Superior temporal gyrus (tissue), 1 donor: ENCODE data around the gene MDM2.

Experiments used
- DNase-seq: peaks from one replicate; pipeline ENCODE4 v3.0.0-alpha.2; 2016; ENCODE audit errors: extremely low spot score

MDM2 gene

DNA sequence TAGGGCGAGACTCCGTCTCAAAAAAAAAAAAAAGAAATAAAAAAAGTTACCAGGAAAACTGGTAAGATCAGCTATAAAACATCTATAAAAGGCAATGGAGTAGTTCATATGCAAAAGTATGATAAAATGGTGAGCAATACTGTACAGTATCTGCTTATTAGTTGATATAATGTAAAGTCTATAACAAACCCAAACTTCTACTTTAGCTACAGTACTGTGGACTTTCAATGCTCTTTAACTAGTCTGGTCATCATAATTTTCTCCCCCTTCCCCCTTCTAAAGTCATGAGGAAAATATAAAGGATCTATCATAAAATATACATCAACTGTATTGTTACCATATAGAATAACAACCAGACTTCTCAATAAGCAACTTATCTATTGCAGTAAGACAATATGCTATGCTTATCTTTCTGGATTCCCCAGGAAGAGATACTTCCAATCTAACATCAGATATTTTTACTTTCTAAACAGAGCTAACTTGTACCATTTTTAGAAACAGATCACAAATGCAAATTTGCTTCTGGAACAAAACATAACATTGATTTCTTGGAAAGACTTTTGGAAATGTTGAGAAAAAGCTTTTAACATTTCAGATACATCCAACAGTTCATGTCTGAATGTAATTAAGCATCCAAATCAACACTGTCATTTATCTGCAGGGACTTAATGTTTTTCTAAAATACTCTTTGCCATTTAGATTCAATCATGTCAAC is 43.8 kb downstream of the MDM2 start:
- peak; percentile 50 for DNase-seq

DNA sequence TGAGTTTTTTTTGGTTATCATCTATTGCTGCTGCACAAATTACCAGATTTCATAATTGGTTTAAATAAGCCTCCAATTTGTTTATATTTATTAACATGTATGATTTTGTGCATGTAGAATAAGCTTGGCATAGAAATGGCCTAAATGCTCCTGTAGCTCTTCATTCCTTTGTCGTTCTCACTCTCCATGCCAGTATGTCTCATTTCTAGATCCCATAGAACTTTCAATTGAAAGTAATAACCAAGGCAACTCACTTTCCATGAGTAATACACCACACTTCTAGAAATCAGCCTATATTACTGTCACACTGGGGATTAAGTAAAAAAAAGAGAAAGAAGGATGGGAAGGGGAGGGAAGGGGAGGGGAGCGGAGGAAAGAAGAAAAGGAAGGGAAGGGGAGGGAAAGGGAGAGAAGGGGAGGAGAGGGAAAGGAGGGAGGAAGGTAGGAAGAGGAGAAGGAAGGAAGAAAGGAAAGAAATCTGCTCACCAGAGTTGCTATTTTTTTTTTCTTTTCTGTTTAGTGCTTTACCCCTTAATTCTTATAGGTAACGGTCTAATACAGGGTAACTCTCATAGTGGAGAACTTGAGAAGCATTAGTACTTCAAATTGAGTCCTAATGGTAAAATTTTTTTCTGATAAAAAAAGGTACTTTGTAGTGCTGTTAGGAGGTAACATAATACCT is 45.6 kb downstream of the MDM2 start:
- no peak for DNase-seq

DNA sequence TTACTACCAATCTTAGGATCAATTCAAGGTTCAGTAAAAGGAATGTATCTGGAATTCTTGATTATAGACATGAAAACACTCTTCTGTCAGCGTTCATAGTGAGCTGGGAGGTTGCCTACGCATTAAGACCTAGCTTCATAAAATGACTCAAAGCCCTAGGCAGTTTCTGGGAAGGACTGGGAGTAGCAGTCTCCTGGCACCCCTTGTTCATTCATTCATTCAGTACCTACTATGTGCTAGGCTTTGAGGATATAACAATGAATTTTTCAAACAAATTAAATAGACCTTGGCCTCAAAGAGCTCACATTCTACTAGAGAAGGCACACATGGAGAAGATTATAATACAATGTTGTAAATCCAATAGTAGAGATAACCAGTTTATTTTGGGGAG is 46.1 kb downstream of the MDM2 start:
- DNase-seq, result no peak

DNA sequence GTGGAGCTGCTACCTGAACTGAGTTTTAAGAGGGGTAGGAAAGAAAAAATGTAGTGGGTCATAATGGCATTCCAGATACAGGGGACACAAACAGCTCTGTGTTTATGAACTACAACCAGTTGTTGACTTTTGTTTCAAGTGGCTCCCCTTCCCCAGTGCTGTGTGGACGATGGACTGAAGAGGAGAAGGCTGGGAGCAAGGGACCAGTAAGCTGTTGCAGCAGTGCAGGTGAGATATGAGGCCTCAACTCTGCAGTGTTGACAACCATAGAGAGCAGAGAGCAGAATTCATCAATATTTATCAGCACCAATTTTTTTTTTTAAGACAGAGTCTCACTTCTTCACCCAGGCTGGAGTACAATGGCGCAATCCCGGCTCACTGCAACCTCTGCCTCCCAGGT is 46.6 kb downstream of the MDM2 start:
- no peak for DNase-seq

DNA sequence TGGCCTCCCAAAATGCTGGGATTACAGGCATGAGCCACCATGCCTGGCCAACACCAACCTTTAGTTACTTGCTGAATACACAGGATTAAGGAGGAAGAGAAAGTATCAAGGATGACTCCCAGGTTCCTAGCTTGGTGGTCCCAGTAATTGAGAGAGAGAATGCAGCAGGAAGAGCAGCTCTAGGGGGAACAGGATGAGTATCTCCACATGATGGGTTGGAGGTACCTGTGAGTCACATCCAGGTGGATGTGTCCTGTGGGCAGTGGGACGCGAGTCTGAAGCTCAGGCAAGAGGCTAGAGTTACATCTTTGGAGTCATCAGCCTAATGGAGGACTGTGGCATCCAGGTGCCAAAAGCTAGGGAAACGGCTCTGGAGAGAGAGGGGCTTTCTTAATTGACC is 47.1 kb downstream of the MDM2 start:
- DNase-seq, result no peak

DNA sequence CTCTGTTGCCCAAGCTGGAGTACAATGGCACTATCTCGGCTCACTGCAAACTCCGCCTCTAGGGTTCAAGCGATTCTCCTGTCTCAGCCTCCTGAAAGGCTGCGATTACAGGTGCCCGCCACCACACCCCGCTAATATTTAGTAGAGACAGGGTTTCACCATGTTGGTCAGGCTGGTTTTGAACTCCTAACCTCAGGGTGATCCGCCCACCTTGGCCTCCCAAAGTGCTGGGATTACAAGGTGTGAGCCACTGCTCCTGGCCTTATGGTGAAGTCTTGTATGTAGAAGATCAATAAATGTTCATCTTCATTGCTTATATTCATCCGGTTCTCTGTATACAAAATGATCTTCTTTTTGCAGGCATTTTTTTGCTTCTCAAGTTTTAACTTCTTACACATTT is 47.8 kb downstream of the MDM2 start:
- DNase-seq, result no peak

DNA sequence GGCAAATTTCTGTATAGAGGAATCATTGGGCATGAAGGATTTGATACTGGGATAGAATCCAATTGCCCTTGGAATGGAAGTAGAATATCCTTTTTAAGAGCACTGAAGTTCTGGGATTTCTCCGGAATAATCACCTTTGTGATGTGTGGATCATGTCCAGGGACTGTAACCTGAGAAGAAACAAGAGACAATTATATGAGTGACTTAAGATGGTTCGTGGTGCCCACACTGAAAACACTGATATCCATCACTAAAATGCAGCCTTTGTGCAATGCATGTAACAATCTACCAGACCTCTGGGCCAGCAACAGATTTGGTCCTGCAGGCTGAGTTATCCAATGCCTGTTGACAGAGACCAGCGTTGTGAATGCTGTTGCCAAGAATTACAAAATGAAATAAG is 48.5 kb downstream of the MDM2 start:
- no peak for DNase-seq

DNA sequence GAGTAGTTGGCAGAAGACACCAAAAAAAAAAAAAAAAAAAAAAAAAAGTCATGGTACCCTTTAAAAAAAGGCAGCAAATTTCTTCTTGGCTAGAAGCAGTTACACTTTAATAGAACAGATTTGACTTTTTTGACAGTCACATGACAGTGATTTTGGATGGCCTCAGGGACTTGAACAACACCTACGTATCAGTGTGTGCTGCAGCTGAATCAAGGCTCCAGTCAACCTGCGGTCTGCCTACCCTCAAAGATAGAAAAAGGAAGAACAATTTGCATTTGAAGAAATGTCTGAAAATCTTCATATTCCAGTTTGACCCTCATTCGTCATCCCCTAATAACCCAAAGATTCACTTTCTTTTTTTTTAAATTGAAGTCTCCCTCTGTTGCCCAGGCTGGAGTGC is 53.9 kb downstream of the MDM2 start:
- DNase-seq, result no peak

DNA sequence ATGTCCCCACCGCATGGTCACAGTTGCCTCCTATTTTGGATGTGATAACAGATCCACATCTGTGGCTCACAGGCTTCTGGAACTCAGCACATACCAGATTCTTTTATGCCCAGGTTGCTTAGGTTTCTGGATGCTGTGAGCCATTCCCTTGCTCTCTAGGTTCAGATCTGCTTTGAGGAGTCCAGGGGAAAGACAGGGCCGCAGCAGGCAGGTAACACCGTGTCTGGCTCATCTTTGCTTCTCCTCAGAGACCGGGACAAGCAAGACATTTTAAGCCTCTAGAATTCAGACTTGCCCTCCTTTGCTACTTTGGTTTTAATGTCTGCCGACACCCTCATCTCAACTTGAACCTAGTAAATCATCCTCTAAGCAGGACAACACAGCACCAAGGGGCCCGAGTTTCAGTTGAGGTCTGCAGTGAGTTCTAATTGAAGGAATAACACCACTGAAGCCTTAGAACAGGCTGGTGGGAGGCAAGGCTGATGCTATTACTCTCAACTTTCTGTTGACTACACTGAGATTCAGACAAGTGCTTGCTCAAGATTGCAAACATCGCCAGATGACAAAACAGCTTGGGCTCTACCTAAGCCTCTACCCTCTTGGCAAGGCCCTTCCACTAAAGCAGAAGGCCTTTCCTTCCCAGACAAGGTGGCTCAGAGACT is 55.3 kb downstream of the MDM2 start:
- DNase-seq, result no peak

DNA sequence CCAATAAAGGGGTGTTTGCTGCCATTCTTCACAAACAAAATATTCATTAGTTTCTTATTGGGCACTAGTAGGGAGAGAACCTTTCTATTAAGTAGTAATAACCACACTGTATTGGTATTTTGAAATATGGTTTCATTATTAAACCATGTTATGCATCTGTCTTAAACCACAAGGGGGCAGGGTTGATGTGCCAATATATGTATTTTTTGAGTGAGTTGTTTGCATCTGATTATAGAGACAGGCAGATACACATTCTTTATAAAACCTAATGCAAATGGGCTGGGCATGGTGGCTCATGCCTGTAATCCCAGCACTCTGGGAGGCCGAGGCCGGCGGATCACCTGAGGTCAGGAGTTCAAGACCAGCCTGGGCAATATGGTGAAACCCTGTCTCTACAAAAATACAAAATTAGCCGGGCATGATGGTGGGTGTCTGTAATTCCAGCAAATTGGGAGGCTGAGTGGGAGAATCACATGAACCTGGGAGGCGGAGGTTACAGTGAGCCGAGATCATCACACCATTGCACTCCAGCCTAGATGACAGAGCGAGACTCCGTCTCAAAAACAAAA is 56.0 kb downstream of the MDM2 start:
- peak; percentile 81 for DNase-seq

DNA sequence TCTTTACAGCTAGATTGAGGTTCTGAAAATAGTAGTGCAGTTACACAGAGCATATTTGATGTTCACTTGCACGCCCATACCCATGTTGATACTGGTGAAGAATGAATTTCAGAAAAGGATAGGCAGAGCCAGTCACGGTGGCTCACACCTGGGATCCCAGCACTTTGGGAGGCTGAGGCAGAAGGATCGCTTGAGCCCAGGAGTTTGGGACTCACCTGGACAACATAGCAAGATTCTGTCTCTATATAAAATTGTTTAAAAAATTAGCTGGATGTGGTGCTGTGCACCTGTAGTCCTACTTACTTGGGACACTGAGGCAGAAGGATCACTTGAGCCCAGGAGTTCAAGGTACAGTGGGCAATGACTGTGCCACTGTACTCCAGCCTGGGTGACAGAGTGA is 56.6 kb downstream of the MDM2 start:
- no peak for DNase-seq

DNA sequence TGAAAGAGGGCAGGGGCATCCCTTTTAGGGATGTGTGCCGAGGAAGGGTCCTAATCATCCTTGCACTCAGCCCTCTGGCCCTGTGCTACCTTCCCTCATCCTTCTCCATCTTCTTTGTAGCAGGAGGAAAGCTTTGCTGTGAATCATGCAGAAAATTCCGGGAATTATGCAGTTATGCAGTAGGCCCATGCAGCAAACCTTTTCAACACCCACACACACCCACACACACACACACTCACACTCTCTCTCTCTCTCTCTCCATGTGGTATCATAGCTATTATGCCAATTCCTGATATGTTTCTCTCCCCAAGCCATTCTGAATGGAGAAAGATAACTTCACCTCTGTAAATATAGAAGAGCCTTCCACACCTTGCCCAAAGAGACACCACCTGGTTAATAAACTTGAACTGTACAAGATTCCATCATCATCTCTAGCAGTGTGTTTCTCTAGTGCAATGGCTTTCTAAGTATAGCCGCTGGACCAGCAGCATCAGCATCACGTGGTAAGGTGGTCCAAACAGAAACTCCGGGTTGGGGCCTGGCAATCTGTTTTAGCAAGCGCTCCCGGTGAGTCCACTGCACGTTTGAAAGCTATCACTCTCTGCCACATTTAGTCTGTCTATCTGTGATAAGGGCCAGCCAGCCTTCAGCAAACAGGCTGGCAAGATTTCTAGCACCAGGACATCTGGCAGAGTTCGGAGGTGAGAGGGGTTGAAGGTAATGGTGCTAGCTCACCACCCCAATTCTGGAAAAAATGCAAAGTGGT is 57.6 kb downstream of the MDM2 start:
- no peak for DNase-seq

DNA sequence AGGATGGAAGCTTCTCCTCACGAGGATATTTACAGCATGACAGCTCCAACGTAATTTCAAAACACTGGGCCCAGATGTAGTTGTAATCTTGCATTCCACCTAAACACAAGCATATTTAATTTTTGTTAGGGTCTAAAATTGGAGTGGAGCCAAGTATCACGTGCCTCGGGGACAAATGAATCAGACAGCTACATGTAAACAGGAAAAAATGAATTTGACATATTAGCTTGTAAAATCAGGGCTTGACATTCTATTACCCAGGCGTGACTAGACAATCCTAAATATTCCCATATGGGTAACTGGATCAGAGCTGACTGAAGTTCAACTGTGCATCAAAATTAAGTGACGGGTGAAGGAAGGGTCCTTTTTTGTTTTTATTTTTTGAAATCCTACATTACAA is 59.0 kb downstream of the MDM2 start:
- no peak for DNase-seq

DNA sequence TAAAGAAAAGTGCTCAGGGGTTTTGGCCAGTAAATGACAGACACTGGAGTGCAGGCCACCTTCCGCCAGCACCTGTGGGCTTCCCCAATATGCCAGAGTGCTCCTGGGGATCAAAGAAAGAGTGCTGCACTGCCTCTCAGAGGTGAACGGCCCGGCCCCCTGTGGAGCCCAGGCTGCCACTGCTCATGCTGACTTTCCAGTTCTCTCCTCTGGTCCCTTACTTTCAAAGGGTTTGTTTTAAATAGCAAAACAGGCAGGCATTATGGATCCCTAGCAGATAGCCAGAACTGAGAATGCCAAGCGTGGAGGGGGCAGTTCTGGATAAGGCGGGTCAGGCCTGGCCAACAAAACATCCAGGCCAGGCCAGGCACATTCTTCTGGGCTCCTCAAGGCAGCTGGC is 59.6 kb downstream of the MDM2 start:
- no peak for DNase-seq

DNA sequence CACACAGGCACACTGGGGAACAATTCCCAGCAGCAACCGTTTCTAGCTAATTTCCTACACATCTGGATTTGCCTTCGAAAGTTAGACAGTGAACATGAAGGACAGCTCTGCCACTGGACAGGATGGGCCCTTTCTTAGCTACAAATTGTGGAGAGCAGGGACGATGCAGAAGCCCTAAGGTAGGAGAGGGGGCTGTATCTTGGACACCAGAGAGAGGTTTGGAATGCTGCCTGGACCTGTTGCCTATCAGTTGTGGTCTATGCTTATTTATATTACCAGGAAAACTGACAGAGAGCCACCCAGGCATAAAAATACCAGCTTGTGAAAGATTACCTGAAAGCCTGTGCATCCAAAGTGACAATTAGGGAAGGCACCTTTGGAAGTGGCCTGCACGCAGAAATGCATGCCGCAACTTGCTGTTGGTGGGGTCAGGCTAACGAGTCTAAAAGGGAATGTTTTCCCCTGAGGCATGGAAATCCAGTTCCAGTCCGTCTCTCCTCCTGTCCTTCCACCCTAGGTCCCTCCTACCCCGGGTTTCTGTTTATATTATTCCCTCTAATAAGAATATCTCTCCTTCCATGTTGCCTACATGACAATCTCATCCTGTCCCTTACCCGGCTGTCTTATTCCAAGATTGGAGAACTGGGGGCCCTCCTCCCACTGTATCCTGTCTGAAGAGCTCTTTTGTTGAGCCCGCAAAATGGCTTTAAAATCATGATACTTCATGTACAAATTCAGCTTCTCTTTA is 60.2 kb downstream of the MDM2 start:
- DNase-seq, result no peak

DNA sequence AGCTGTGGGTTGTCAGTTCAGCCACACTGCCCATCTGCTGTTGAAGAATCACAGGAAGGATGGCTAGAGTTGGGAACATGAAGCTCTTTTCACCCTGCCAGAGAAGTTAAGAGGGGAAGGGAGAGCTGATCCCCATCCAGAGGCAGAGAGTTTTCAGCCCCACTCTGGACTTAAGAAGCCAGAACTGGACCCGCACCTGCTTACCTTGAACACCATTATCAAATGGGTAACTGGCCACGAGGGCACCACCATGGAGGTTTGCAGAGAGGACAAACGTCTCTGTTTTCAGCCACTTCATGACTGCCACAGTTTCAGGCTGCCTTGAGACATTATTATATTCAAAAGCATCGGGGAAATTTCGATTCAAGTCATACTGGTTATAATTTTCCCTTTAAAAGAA is 62.0 kb downstream of the MDM2 start:
- no peak for DNase-seq

DNA sequence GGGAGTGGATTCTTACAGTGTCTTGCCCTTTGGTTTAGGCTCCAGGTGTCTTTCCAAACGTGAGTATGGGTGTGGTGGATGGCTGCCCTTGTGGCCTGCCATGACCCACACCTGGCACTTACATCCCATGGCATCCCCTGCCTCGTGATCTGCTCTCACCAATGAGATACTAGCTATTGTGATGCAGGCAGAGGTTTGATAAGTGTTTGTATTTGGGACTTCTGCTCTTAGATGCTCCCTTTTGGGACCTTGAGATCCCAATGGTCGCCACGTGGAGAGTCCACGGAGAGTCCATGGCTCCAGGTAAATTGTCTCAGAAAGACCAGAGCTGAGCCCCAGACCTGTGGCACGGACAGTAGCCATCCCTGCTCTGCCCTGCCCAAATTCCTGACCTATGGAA is 62.5 kb downstream of the MDM2 start:
- DNase-seq, result no peak

DNA sequence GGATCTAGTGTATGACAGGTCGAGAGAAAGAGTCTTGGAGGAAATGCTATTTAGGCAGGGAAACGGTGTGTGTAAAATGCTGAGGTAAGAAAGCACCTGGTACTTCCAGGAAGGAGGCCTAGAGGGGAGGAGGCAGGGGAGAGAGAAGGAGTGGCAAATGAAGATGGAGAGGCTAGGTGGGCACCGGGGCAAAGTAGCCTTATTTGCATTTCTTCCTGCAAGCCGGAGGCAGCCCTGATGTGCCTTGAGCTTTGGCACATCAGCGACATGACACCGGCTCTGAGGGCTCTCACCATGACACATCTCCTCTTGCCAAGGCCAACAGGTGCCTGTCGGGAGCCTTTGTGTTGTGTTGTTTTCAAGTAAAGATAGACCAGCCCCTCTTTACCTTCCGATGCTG is 63.4 kb downstream of the MDM2 start:
- no peak for DNase-seq

DNA sequence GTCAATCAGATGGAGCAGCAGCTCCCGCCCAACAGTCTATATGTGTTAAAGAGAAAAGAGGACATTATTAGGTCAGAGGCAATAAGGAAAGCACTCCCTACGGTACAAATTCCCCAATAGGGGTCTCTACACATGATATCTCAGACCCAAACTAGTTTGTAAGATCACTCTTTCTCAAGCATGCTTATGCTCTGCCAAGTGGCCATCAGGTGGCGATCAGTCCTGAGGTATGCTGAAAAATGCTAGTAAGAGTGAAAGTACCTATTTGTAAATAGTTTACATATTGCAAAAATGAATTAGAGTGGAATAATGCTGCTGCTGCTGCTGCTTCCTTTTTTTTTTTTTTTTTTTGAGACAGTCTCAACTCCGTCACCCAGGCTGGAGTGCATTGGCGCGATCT is 63.9 kb downstream of the MDM2 start:
- DNase-seq, result no peak

DNA sequence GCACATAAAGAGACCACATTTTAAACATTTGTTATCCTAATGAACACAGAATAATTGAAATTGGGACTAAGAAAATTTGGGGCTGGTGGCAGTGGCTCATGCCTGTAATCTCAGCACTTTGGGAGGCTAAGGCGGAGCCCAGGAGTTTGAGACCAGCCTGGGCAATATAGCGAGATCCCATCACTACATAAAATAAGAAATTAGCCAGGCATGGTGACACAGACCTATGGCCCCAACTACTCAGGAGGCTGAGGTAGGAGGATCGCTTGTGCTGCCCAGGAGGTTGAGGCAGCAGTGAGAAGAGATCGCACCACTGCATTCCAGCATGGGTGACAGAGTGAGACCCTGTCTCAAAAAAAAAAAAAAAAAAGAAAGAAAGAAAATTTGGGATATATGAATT is 65.3 kb downstream of the MDM2 start:
- DNase-seq, result no peak

DNA sequence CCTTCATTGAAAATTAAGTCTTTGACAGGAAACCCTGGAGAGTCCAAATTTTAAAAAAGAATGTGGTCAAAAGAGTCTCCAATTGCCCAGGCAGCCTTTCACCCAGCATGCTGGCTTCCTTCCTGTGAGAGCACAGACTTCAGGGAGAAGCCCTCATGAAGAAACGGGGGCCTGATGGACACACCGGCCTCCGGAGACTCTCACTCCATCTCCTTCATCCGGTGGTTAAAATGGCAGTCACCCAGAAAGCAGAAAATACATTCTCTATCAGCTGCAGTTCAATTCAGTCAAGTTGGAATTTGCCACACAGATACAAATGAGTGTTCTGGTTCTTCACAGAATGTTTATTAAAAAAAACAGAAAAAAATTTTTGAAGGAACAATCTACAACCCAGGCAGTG is 68.5 kb downstream of the MDM2 start:
- peak; percentile 44 for DNase-seq
